H1 (cell line): Measurements from ENCODE around the gene MMP19. TPM values are rescaled to one million over a fixed set of nuclear protein-coding genes. Genes with fewer than 3 reads are reported as not detected.

Experiments used
- ASH2L ChIP-seq: fragments of 200-600, 300-600 bp; sonication (generic); IDR thresholded peaks from one replicate; pipeline ENCODE4 v1.7.1; 2017; ENCODE audit warnings: low read length
- ATF2 ChIP-seq: IDR thresholded peaks from 2 replicates; pipeline ENCODE4 v1.6.1; 2012; ENCODE audit warnings: low read length, inconsistent platforms
- CBX8 ChIP-seq: fragments of 300-800, 300-1000 bp; sonication (generic); IDR thresholded peaks from 2 replicates; pipeline ENCODE4 v1.7.1; 2016; ENCODE audit warnings: low read depth, low read length, borderline replicate concordance
- CHD2 ChIP-seq: IDR thresholded peaks from 2 replicates; pipeline ENCODE4 v1.6.1; 2012; ENCODE audit warnings: low read length, improper control_type of control experiment
- CTCF ChIP-seq, 3 experiments: IDR thresholded peaks; 1 replicate in 2 of 3; 2 replicates in 1 of 3; pipeline versions ENCODE4 v1.5.1 to v1.6.1; 2011; ENCODE audit warnings: low read length in 3 of 3, mild to moderate bottlenecking in 3 of 3, inconsistent platforms in 2 of 3, low read depth in 1 of 3, moderate library complexity in 1 of 3; ENCODE audit not compliant: insufficient read depth in 1 of 3; ENCODE audit errors: control extremely low read depth in 1 of 3
- FOSL1 ChIP-seq: IDR thresholded peaks from 2 replicates; pipeline ENCODE4 v1.6.1; 2011; ENCODE audit warnings: mild to moderate bottlenecking, low read depth, low read length, moderate library complexity; ENCODE audit not compliant: insufficient read depth
- GTF2F1 ChIP-seq: IDR thresholded peaks from 2 replicates; pipeline ENCODE4 v1.6.1; 2012; ENCODE audit warnings: low read depth, low read length, improper control_type of control experiment, borderline replicate concordance
- HDAC2 ChIP-seq, 2 experiments: fragments of 300-600 bp in 1 of 2; sonication (generic) in 1 of 2; IDR thresholded peaks; 2 replicates each; pipeline ENCODE4 v1.6.1; 2011 to 2012; ENCODE audit warnings: low read depth in 2 of 2, low read length in 2 of 2, mild to moderate bottlenecking in 2 of 2, moderate library complexity in 2 of 2, borderline replicate concordance in 1 of 2, inconsistent platforms in 1 of 2
- HDAC6 ChIP-seq: IDR thresholded peaks from one replicate; pipeline ENCODE4 v1.7.1; 2012; ENCODE audit warnings: low read depth, mild to moderate bottlenecking, inconsistent platforms, low read length, moderate library complexity
- JUND ChIP-seq: IDR thresholded peaks from 2 replicates; pipeline ENCODE4 v1.6.1; 2011; ENCODE audit warnings: mild to moderate bottlenecking, improper control_type of control experiment, low read length
- NANOG ChIP-seq: IDR thresholded peaks from 2 replicates; pipeline ENCODE4 v1.6.1; 2011; ENCODE audit warnings: low read length, low read depth, mild to moderate bottlenecking, inconsistent platforms; ENCODE audit not compliant: insufficient read depth, poor library complexity, severe bottlenecking
- POLR2AphosphoS5 ChIP-seq: IDR thresholded peaks from 2 replicates; pipeline ENCODE4 v1.6.1; 2011; ENCODE audit warnings: low read depth, low read length
- RAD21 ChIP-seq, 2 experiments: IDR thresholded peaks in 1 of 2; conservative IDR thresholded peaks in 1 of 2; 2 replicates each; pipeline ENCODE4 v1.6.1; 2011; ENCODE audit warnings: low read depth in 2 of 2, low read length in 2 of 2, improper control_type of control experiment in 1 of 2, inconsistent platforms in 1 of 2, mild to moderate bottlenecking in 1 of 2, moderate library complexity in 1 of 2
- RFX5 ChIP-seq: IDR thresholded peaks from 2 replicates; pipeline ENCODE4 v1.6.1; 2011; ENCODE audit warnings: low read depth, low read length, improper control_type of control experiment, borderline replicate concordance
- SAP30 ChIP-seq: fragments of 300-600 bp; sonication (generic); IDR thresholded peaks from 2 replicates; pipeline ENCODE4 v1.7.1; 2012; ENCODE audit warnings: low read length, moderate library complexity, mild to moderate bottlenecking, inconsistent platforms; ENCODE audit not compliant: insufficient read depth, insufficient replicate concordance
- SP1 ChIP-seq: IDR thresholded peaks from 2 replicates; pipeline ENCODE4 v1.6.1; 2011; ENCODE audit warnings: low read depth, low read length
- SP2 ChIP-seq: IDR thresholded peaks from 2 replicates; pipeline ENCODE4 v1.6.1; 2012; ENCODE audit warnings: mild to moderate bottlenecking, low read length, inconsistent platforms
- TAF7 ChIP-seq: optimal IDR thresholded peaks from 2 replicates; pipeline ENCODE3; 2011; ENCODE audit warnings: low read depth, mild to moderate bottlenecking, inconsistent platforms, low read length, moderate library complexity, borderline replicate concordance
- YY1 ChIP-seq: IDR thresholded peaks from 2 replicates; pipeline ENCODE4 v1.6.1; 2011; ENCODE audit warnings: low read depth, mild to moderate bottlenecking, low read length
- polyA plus RNA-seq, 7 experiments: library from polyadenylated mRNA; depleted of rRNA in 3 of 7; stranded (reverse) in 5 of 7; unstranded in 2 of 7; fragments of >200 nt in 5 of 7; fragments of 200-250 nt in 2 of 7; gene quantifications; 1 replicate in 5 of 7; 2 replicates in 1 of 7; 4 replicates in 1 of 7; pipeline versions ENCODE4 v1.2.1 to v1.2.3, GENCODE V29; 2011 to 2013; ENCODE audit warnings: missing spikeins in 2 of 7, mixed read lengths in 2 of 7
- total RNA-seq: library from RNA; stranded (reverse); fragmentation: NEBNext Ultra II Directional; extraction: Animal tissue kit (Norgen Biotek cat#: 25700); gene quantifications from 2 replicates; pipeline ENCODE4 v1.2.1, GENCODE V29; 2021

MMP19 gene
- total and polyA plus RNA-seq, 2 of the 8 experiments (the other 6 are each of a cell fraction or from before 2014, with no cell fraction given): 2.7 to 3.3 TPM

- TF ChIP-seq YY1 (no peak), NANOG (no peak), SAP30 (no peak), JUND (peak; percentile 97), HDAC2 (IDR thresholded peaks at IDR 0.05; ENCODE audit: borderline replicate concordance in 1 of 2, low read depth in 2 of 2, low read length in 2 of 2) (no peak), RFX5 (no peak), SP1 (peak; percentile 62; the same call in 1 of the 2 replicates), ASH2L (no peak), CBX8 (no peak), FOSL1 (no peak), CHD2 (no peak), ATF2 (peak; percentile 95), CTCF (IDR thresholded peaks at IDR 0.05; ENCODE audit: control extremely low read depth in 1 of 3, insufficient read depth in 1 of 3, low read depth in 1 of 3, low read length in 3 of 3) (no peak), HDAC6 (no peak), RAD21 (IDR thresholded peaks at IDR 0.05 in 1 of 2, conservative IDR thresholded peaks at IDR 0.05 in 1 of 2; ENCODE audit: low read depth in 2 of 2, low read length in 2 of 2) (no peak), SP2 (no peak), POLR2AphosphoS5 (no peak), TAF7 (no peak), GTF2F1 (no peak)
Observed at GRCh38 chr12:55830601-55831446, 11.9 kb downstream of the MMP19 start (continued).
